Lung microvascular endothelial cell (primary cell): ENCODE data around the gene PCED1A. TPM values are rescaled to one million over a fixed set of nuclear protein-coding genes. Genes with fewer than 3 reads are reported as not detected.

Source experiments
- DNase-seq, 2 donors: peaks; one replicate each; pipeline versions ENCODE4 v3.0.0 to v3.0.0-alpha.2; 2010; ENCODE audit warnings: low read depth in 2 of 2
- total RNA-seq: library from RNA; depleted of rRNA; stranded (reverse); fragments of >200 nt; gene quantifications from 2 replicates; pipeline ENCODE4 v1.2.1, GENCODE V29; 2014

Gene PCED1A
- total RNA-seq: 9.4 and 21.2 TPM in 2 replicates

DNA sequence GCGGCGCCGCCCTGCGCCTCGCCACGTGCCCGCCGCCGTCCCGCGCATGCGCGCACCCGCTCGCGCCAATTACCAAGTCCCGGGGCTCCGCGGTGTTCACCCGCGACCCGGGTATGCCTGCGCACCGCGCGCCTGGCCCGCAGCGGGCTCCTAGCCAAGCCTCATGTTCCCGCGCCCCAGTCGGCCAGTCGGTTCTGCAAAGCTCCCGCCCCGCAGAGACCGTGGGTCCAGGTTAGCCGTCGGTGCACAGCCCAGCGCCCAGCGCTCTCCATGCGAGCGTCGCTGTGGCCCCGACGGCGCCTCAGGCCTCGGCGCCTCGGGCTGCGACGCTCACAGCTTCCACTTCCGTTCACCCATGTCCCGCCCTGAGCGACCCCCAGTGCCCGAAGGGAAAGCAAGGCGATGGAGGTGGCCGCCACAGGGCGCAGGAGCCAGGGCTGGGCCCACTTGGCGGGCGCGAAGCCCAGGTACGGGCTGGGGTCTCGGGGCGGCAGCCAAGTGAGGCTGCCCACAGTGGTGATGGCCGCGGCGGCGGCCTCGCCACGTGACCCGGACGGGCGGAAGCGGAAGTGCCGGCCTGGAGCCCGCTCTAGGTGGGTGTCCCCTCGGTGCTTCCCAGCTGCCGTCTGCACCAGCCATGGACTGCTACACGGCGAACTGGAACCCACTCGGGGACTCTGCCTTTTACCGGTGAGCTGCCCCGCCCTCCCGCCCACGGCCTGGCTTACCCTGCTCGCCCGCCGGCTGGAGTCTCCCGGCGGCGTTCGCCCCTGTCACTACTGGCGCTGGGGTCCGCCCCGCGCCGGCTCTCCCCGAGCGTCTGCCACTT lies at the start of gene PCED1A, which contains the start of gene VPS16:
PCED1A (minus strand) TSS at position 518 of the 829 bp plus-strand sequence. CDS start 743 bp downstream, outside the sequence.
VPS16 (plus strand) TSS at position 608 of the 829 bp plus-strand sequence; CDS start at position 638, 30 bp downstream.
- peak; percentile 89 to 92 for DNase-seq

DNA sequence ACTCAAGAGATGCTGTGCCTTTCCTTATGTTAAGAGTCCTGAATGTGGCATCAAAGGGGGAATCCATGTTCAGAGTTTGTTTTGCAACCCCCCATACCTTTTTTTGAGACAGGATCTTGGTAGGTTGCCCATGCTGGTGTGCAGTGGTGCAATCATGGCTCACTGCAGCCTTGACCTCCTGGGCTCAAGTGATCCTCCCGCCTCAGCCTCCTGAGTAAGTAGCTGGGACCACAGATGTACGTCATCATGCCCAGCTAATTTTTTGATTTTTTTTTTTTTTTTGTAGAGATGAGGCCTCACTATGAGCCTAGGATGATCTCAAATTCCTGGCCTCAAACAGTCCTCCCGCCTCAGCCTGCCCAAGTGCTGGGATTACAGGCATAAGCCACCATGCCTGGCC lies 49.3 kb upstream of the PCED1A start:
- DNase-seq: no peak

GRCh38 chr20:2889209-2889608 lies 48.8 kb upstream of the PCED1A start:
- no peak for DNase-seq

DNA sequence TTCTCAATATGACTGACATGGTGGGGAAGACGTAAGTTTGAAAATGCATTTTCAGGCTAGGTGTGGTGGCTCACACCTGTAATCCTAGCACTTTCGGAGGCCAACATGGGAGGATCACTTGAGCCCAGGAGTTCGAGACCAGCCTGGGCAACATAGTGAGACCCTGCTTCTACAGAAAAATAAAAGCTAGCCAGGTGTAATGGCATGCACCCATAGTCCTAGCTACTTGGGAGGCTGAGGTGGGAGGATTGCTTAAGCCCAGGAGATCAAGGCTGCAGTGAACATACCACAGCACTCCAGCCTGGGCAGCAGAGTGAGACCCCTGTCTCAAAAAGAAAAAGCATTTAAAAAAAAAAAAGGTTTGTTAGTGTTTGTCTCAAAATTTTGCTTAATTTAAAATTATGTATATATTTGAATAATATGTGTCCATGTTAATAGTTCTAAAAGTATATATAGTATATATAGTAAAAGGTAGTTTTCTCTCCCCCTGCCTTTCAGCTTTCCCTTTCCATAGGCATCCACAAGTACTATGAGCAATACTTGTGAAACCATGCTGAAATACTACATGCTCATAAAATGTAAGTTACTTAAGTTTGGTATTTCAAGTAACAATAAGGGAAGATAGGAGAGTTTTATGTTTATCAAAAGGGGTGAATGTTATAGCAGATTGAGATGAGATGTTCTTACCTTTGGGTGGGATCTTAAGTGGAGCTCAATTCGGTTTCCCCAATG lies 47.9 kb upstream of the PCED1A start:
- no peak for DNase-seq

- DNase-seq: no peak
Observed at GRCh38 chr20:2887715-2888114, 47.3 kb upstream of the PCED1A start.

- no peak for DNase-seq
Observed at GRCh38 chr20:2883726-2884637, 43.5 kb upstream of the PCED1A start.

- no peak for DNase-seq
Observed at GRCh38 chr20:2880650-2881049, 40.2 kb upstream of the PCED1A start.

DNA sequence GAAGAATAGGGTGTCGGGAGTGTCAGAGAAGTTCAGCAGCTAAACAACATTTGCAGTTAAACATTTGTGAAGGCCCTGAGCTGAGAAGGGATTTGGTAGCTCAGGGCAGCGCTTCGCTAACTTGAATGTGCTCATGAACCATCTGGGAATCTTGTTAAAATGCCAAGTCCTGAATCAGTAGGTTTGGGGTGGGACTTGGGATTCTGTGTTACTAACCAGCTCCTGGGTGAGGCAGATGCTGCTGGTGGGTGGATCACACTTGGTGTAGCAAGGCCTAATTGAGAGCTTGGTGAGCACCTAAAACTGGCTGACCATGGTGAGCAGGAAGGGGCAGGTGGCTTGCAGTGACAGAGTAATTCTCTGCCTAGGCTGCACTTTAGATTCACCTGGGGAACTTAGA lies 38.7 kb upstream of the PCED1A start:
- no peak for DNase-seq

DNA sequence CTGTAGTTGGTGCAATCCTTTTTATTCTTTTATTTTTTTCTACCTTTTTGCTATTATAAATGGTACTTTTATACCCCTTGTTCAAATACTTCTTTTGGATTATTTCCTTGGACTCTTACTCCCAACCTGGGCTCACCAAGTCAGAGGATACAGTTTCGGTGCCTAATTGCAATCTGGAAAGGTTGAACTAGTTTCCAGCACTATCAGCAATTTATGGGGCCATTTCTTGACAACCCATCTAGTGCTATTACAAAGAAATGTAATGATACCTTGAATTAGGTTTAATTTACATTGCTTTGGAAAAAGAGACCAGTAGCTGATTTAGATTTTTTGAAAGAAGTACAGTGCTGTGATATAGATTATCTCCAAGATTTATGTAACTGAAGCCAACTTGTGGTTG lies 38.1 kb upstream of the PCED1A start:
- DNase-seq: no peak

DNA sequence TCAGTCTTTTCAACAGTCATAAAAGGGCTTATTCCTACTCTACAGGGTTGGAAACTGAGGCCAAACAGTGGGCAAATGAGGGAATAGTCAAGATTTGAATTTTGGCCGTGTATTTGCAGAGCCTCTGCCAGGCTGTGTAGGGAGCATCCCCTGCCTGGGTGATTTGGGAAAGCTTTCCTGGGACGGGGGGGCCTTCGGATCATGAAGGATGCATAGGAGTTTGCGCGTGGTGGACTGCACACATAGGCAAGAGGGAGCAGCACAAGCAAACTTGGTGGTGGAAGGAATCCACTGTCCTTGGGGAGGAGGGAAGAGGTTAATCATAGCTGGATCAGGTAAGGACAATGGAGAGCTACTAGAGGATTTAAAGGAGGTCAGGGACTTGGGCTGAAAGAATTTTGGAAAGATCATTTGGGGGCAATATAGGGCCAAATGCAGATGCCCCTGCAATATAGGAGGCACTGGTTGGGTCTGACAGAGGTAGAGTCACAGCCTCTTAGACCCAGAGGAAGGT lies 35.3 kb upstream of the PCED1A start:
- no peak for DNase-seq

DNA sequence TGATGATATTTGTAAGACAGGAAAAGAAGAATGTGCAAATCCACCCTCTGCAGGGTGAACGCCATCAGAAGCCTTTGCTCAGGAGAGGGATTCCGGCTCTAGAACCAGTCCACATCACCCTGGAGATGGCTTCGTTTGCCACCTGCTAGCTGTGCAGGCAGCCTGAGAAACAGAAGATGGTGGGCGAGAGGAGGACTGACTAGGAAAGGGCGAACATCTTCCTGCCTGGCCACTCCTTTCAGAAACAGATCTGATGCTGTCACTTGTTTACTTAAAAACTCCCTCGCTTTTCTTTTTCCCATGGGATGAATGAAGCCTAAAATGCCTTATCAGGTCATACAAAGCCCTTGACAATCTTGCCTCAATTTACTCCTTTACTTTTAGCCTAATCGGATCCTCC lies 34.0 kb upstream of the PCED1A start:
- peak in 1 of 2 donors; percentile 14 for DNase-seq

DNA sequence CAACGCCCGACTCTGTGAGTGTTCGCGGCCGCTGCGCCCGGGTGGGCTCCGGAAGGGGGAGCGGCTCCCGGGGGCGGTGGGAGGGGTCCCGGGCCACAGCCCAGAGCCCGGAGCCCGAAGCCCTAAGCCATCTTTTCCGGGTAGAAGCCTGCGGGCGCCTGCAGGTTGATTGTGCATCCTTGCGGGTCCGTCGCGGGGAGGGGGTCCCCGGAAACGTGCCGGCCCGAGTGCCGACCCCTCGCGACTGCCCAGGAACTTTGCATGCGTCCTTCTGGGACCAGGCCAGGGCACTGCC lies 33.2 kb upstream of the PCED1A start:
- DNase-seq: peak; percentile 54 to 68

DNA sequence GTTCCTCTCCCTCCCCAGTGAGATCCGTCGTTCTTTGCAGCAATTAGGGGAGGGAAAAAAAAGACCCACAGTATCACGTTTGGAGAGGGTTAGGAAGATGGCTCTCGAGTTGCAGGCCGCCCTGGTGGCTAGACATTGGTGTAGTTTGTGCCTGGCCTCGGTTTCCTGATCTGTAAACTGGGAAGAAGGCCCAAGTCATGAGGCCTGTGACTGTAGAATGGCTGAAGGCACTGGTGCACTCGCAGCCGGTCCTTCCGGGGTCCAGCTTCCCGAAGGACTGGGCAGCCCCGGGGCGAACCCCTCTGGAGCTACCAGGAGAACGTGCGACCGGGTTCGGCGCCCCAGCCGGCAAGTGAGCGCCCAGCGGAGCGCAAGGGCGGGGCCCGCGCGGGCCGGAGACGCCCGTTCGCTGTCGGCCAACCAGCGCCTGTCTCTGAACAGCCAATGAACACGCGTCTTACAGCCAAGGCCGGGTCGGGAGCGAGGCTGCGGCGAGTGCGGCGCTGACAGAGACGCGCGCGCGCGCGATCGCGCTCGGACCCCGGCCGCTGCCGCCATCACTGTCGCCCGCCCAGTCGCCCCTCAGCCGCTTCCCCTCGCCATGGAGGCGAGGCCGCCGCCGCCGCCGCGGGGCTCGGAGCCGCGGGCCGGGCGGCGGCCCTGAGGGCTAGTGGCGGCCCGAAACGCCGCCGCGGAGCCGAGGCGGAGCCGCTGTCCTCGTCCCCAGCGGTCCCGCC lies 32.7 kb upstream of the PCED1A start, which contains the start of gene PTPRA:
PTPRA (plus strand) TSS at position 472 of the 737 bp plus-strand sequence. CDS start 90,797 bp downstream, outside the sequence.
- peak; percentile 94 to 96 for DNase-seq

DNA sequence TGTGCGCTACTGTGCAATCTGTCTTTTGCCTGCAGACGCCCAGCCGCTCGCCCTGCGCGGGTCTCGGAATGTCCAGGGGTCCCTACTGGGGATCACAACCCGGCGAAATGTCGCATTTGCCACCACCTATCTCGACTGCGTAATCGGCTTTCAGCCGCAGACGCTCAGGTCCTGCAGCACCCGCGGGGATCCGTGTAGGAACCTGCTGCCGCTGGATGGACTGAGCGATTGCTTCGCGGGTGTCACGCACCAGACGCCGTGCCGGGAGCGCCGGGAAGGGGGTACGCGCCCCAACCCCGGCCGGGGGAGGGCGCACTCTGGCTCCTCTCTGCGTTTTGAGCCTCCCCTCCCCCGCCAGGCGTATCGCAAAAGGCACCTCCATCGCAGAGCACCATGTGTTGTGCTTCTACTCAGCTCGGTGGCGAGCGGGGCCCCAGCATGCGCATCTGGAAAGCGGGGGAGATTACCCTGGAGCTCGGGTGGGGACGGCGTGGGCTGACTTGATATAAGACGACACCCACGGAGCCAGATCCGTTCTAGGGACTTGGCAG lies 32.1 kb upstream of the PCED1A start:
- DNase-seq: peak; percentile 58 to 60

DNA sequence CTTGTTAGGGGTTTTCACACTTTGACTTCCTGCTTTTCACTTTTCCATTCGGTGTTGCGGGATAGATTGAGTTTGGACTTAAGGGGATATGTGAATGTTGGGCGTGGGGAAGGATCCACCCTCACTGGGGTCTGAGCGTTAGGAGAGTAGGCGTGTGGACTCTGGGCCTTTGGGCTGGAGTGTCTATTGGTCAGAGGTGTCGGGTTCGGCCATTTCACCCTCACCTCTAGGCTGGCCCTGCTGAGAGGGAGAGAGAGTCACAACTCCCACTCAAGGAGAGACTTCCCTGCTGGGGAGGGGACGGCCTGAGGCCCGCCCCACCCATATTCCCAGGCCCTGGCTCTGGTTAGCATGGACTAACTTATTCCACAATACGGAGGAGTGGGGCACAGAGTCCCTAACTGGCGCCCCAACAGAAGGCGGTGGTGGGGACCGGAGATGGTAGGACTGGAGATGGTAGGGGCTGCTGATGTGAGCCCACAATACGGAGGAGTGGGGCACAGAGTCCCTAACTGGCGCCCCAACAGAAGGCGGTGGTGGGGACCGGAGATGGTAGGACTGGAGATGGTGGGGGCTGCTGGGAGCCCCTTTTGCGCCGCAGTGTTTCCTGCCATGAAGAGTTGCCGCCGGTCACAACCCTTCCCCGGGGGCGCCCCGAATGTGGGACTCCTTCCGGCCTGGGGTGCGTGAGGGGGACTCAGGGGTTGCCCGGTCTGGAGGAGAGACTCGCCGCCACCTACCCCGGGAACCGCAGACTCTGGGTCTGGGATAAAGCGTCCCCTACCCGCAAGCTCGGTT lies 31.4 kb upstream of the PCED1A start:
- peak in 1 of 2 donors; percentile 25 for DNase-seq

GRCh38 chr20:2871111-2871465 lies 30.6 kb upstream of the PCED1A start:
- peak; percentile 21 to 44 for DNase-seq

- DNase-seq: no peak
Observed at GRCh38 chr20:2869381-2869780, 28.9 kb upstream of the PCED1A start.

- no peak for DNase-seq
Observed at GRCh38 chr20:2867081-2867864, 26.8 kb upstream of the PCED1A start.

DNA sequence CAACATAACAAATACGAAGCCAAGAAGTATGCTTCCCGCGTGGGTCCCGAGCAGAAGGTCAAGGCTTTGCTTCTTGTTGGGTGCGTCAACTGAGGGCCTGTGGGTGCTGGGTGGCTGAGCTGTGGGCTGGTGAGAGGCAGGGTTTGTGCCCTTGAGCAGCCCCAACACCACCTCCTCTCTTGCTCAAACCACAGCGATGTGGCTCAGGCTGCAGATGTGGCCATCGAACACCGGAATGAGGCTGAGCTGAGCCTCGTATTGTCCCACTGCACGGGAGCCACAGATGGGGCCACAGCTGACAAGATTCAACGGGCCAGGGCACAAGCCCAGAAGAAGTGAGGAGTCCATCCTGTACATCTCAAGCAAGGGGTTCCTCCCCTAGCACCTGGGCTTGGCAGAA lies 25.8 kb upstream of the PCED1A start:
- no peak for DNase-seq
